ENCODE data around the gene FLOT2. TPM values are rescaled to one million over a fixed set of nuclear protein-coding genes. Genes with fewer than 3 reads are reported as not detected.

The FLOT2 gene
- total and polyA plus RNA-seq, 10 of the 15 experiments (the other 5 are each of a cell fraction or from before 2014, with no cell fraction given), result 56.8 to 302 (median 149) TPM

GRCh38 chr17:28908640-28909167 lies 11.2 kb upstream of the FLOT2 start (continued):
- TF ChIP-seq, protein P1, sequence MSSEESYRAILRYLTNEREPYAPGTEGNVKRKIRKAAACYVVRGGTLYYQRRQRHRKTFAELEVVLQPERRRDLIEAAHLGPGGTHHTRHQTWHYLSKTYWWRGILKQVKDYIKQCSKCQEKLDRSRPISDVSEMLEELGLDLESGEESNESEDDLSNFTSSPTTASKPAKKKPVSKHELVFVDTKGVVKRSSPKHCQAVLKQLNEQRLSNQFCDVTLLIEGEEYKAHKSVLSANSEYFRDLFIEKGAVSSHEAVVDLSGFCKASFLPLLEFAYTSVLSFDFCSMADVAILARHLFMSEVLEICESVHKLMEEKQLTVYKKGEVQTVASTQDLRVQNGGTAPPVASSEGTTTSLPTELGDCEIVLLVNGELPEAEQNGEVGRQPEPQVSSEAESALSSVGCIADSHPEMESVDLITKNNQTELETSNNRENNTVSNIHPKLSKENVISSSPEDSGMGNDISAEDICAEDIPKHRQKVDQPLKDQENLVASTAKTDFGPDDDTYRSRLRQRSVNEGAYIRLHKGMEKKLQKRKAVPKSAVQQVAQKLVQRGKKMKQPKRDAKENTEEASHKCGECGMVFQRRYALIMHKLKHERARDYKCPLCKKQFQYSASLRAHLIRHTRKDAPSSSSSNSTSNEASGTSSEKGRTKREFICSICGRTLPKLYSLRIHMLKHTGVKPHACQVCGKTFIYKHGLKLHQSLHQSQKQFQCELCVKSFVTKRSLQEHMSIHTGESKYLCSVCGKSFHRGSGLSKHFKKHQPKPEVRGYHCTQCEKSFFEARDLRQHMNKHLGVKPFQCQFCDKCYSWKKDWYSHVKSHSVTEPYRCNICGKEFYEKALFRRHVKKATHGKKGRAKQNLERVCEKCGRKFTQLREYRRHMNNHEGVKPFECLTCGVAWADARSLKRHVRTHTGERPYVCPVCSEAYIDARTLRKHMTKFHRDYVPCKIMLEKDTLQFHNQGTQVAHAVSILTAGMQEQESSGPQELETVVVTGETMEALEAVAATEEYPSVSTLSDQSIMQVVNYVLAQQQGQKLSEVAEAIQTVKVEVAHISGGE (CRISPR knock-in tag; IDR thresholded peaks at IDR 0.05), result no peak
- TF ChIP-seq NR2F1 (conservative IDR thresholded peaks at IDR 0.05), result no peak

DNA sequence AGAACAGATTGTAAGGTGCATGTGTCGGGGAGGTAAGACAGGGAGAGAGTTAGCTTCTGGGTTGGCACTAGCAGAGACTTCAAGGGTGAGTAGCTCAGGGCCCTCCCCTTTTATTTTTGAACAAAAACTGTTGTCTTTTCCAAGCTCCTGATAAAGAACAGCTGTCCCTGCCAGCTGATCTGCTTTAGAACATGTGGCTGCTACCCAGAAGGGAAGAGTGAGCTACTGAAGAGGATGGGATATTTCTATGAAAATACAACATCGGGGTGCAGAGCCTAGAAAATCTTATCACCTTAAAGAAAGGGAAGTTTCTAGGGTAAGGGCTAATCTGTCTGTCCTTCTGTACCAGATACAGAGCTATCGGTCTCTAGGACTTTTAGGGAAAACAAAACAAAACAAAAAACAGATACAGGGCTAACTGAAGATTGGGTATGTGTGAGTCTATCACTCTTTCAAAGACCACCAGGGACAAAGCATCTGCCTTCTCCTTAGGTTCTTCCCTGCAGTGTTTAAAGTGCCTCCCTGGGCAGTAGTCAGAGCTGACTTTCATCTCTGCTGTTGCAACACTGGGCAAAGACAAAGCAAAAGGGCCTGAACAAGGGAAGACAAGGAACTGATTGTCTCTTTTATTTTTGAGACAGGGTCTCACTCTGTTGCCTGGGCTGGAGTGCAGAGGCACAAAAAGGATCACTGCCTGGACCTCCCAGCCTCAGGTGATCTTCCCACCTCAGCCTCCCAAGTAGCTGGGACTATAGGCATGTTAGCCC lies 10.4 kb upstream of the FLOT2 start:
- POLR2A ChIA-PET, result interaction anchor here (0.5 to 1.8 kb wide), 5 partner anchors 10 to 196 kb away, joined by 3 to 6 read pairs (median 4); partner anchors contain the start of genes FAM222B, FLOT2 and PROCA1
- no peak for FAIRE-seq
- ATAC-seq, result no peak
- RAD21 ChIA-PET (ENCODE audit: unreplicated experiment), result interaction anchor here (0.7 to 5.7 kb wide), 4 partner anchors 59 to 181 kb away, joined by 4 to 23 read pairs (median 5); no protein-coding TSS in a partner anchor
- Histone ChIP-seq H3K9ac (ENCODE audit: control insufficient read depth, insufficient read depth, low read length) (no peak overlapping the region), H3K79me2 (ENCODE audit: control insufficient read depth, insufficient read depth, low read length) (no peaks in the 10 kb centered on the region), H3K27me3 (replicated peaks in 1 of 2; ENCODE audit: control insufficient read depth in 2 of 2, insufficient read depth in 2 of 2, low read length in 1 of 2) (no peaks in the 10 kb centered on the region), H3K36me3 (ENCODE audit: control insufficient read depth in 2 of 2, insufficient read depth in 2 of 2, low read length in 1 of 2) (peaks cover 34 to 46% of the 10 kb centered on the region in 2 experiments), H3K4me3 (no peak overlapping the region), H3K4me1 (ENCODE audit: control insufficient read depth, insufficient read depth, low read length) (0 out of 2 replicates have a peak, but pooled peaks cover 2% of the 10 kb centered on the region), H4K20me1 (ENCODE audit: control insufficient read depth, insufficient read depth) (no peaks in the 10 kb centered on the region), H3K4me2 (ENCODE audit: control insufficient read depth, insufficient read depth) (no peak overlapping the region), H2AFZ (ENCODE audit: control insufficient read depth, low read depth, low read length) (no peak overlapping the region), H3K9me3 (replicated peaks; ENCODE audit: control insufficient read depth, insufficient read depth, low read length) (no peaks in the 10 kb centered on the region), H3K27ac (ENCODE audit: control insufficient read depth, insufficient read depth) (no peak overlapping the region)
- SMC1A ChIA-PET (ENCODE audit: uncharacterized antibody, unreplicated experiment), result interaction anchor here (0.6 to 3.2 kb wide), 6 partner anchors 10 to 282 kb away, joined by 3 to 22 read pairs (median 4); partner anchors contain the start of genes FAM222B and FLOT2
- BruUV-seq (replicated peaks), result TSS peak; percentile 13
- 95% methylated on average over 3 of the region's 3 CpGs for WGBS (ENCODE audit: insufficient coverage, insufficient replicate concordance, low lambda C conversion rate, missing lambda C conversion rate)
- in situ Hi-C loops (cut with MboI) (no loop called here), intact Hi-C loops (cut with micrococcal nuclease; ENCODE audit: unreplicated experiment) (no loop called here)
- DNase-seq (ENCODE audit: low read depth, low spot score), result no peak
- CTCF ChIA-PET, result interaction anchor here (0.9 to 17.3 kb wide), 7 partner anchors 9 to 181 kb away, joined by 3 to 175 read pairs (median 6); no protein-coding TSS in a partner anchor
- TF ChIP-seq, protein P2, sequence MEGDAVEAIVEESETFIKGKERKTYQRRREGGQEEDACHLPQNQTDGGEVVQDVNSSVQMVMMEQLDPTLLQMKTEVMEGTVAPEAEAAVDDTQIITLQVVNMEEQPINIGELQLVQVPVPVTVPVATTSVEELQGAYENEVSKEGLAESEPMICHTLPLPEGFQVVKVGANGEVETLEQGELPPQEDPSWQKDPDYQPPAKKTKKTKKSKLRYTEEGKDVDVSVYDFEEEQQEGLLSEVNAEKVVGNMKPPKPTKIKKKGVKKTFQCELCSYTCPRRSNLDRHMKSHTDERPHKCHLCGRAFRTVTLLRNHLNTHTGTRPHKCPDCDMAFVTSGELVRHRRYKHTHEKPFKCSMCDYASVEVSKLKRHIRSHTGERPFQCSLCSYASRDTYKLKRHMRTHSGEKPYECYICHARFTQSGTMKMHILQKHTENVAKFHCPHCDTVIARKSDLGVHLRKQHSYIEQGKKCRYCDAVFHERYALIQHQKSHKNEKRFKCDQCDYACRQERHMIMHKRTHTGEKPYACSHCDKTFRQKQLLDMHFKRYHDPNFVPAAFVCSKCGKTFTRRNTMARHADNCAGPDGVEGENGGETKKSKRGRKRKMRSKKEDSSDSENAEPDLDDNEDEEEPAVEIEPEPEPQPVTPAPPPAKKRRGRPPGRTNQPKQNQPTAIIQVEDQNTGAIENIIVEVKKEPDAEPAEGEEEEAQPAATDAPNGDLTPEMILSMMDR (IDR thresholded peaks at IDR 0.05 in 2 of 3, conservative IDR thresholded peaks at IDR 0.05 in 1 of 3; ENCODE audit: control insufficient read depth in 2 of 3, extremely low read depth in 1 of 3, insufficient read depth in 1 of 3, low read depth in 3 of 3, low read length in 3 of 3), result no peak
- no peak for TF ChIP-seq MTA3 (IDR thresholded peaks at IDR 0.05; ENCODE audit: borderline replicate concordance, low read length)
- TF ChIP-seq MEF2A (IDR thresholded peaks at IDR 0.05; ENCODE audit: insufficient read depth, low read depth, low read length), result no peak
- no peak for TF ChIP-seq BACH1 (IDR thresholded peaks at IDR 0.05; ENCODE audit: borderline replicate concordance)
- TF ChIP-seq ZNF217 (IDR thresholded peaks at IDR 0.05), result no peak
- no peak for TF ChIP-seq MYC (IDR thresholded peaks at IDR 0.05; ENCODE audit: insufficient read depth, insufficient read length, insufficient replicate concordance, low read length, severe bottlenecking)
- TF ChIP-seq, protein P3, sequence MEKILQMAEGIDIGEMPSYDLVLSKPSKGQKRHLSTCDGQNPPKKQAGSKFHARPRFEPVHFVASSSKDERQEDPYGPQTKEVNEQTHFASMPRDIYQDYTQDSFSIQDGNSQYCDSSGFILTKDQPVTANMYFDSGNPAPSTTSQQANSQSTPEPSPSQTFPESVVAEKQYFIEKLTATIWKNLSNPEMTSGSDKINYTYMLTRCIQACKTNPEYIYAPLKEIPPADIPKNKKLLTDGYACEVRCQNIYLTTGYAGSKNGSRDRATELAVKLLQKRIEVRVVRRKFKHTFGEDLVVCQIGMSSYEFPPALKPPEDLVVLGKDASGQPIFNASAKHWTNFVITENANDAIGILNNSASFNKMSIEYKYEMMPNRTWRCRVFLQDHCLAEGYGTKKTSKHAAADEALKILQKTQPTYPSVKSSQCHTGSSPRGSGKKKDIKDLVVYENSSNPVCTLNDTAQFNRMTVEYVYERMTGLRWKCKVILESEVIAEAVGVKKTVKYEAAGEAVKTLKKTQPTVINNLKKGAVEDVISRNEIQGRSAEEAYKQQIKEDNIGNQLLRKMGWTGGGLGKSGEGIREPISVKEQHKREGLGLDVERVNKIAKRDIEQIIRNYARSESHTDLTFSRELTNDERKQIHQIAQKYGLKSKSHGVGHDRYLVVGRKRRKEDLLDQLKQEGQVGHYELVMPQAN (conservative IDR thresholded peaks at IDR 0.05), result no peak
- no peak for TF ChIP-seq PML (IDR thresholded peaks at IDR 0.05; ENCODE audit: low read length)

All from GM12878 (cell line).